WTC11 (cell line): ENCODE results near the gene LILRA6. TPM values are rescaled to one million over a fixed set of nuclear protein-coding genes. Genes with fewer than 3 reads are reported as not detected.
"Not testable (repeated sequence)": the region's sequence is repeated elsewhere in the genome, so short reads cannot be mapped to it uniquely, and the experiment has no call there.

ENCODE experiments used
- ATAC-seq: fragments of 200-7000 bp; cut with Tn5 transposase; 2 replicates; pipeline ENCODE4 v1.10.0; 2021; ENCODE audit warnings: mild to moderate bottlenecking, moderate library complexity
- CTCF ChIA-PET: fragments of 300-600 bp; sonication (Branson Sonifier 250); formaldehyde crosslinking; loops from one replicate; lab custom pipeline; 2021; ENCODE audit warnings: antibody characterized with exemption; lab: Charles Lee
- POLR2A ChIA-PET: fragments of 350-600 bp; sonication (Branson Sonifier 250); formaldehyde crosslinking; loops from one replicate; lab custom pipeline; 2021; ENCODE audit warnings: antibody characterized with exemption; lab: Charles Lee
- DNase-seq: peaks from one replicate; pipeline ENCODE4 v3.0.0; 2021; ENCODE audit warnings: low spot score
- H3K27ac Mint-ChIP-seq: 2 replicates; pipeline ENCODE4 v1.8.0; 2021; ENCODE audit warnings: mixed read lengths
- H3K27me3 Mint-ChIP-seq: 2 replicates; pipeline ENCODE4 v1.8.0; 2021; ENCODE audit warnings: low read depth, mild to moderate bottlenecking, moderate library complexity, mixed read lengths
- H3K36me3 Mint-ChIP-seq: 2 replicates; pipeline ENCODE4 v1.8.0; 2021; ENCODE audit warnings: mixed read lengths
- H3K4me1 Mint-ChIP-seq: 2 replicates; pipeline ENCODE4 v1.8.0; 2022; ENCODE audit warnings: mixed read lengths
- H3K4me3 Mint-ChIP-seq: 2 replicates; pipeline ENCODE4 v1.8.0; 2021; ENCODE audit warnings: mild to moderate bottlenecking, moderate library complexity, mixed read lengths
- H3K9me3 Mint-ChIP-seq: 2 replicates; pipeline ENCODE4 v1.8.0; 2021; ENCODE audit warnings: mixed read lengths
- CDX4 ChIP-seq: fragments of 250-450 bp; sonication (Bioruptor Pico); IDR thresholded peaks from 2 replicates; pipeline ENCODE4 v1.9.0; 2021; ENCODE audit warnings: moderate library complexity, mild to moderate bottlenecking, inconsistent platforms, borderline replicate concordance
- CREB1 ChIP-seq: sonication (generic); formaldehyde crosslinking; IDR thresholded peaks from 2 replicates; pipeline ENCODE4 v1.8.0; 2023; ENCODE audit warnings: mild to moderate bottlenecking, missing genetic modification reagents
- FOXK1 ChIP-seq: sonication (generic); formaldehyde crosslinking; IDR thresholded peaks from 2 replicates; pipeline ENCODE4 v1.8.0; 2022; ENCODE audit warnings: mild to moderate bottlenecking, moderate library complexity, missing genetic modification reagents
- KAT7 ChIP-seq: sonication (generic); formaldehyde crosslinking; IDR thresholded peaks from 2 replicates; pipeline ENCODE4 v1.8.1; 2023; ENCODE audit warnings: missing genetic modification reagents, mild to moderate bottlenecking, borderline replicate concordance
- MLX ChIP-seq: sonication (generic); formaldehyde crosslinking; IDR thresholded peaks from 2 replicates; pipeline ENCODE4 v1.8.1; 2023; ENCODE audit warnings: mild to moderate bottlenecking, missing genetic modification reagents, moderate library complexity
- MYBL2 ChIP-seq: sonication (generic); formaldehyde crosslinking; IDR thresholded peaks from 2 replicates; pipeline ENCODE4 v1.8.1; 2023; ENCODE audit warnings: mild to moderate bottlenecking, moderate library complexity, missing genetic modification reagents
- SMAD4 ChIP-seq: sonication (generic); formaldehyde crosslinking; IDR thresholded peaks from 2 replicates; pipeline ENCODE4 v1.8.0; 2022; ENCODE audit warnings: mild to moderate bottlenecking, missing genetic modification reagents
- SP1 ChIP-seq: sonication (generic); formaldehyde crosslinking; conservative IDR thresholded peaks from 2 replicates; pipeline ENCODE4 v1.8.1; 2022; ENCODE audit warnings: missing genetic modification reagents
- ZNF121 ChIP-seq: sonication (generic); formaldehyde crosslinking; IDR thresholded peaks from 2 replicates; pipeline ENCODE4 v1.8.0; 2023; ENCODE audit warnings: missing genetic modification reagents
- ZNF317 ChIP-seq: sonication (generic); formaldehyde crosslinking; IDR thresholded peaks from 2 replicates; pipeline ENCODE4 v1.8.1; 2023; ENCODE audit warnings: low read depth, mild to moderate bottlenecking, moderate library complexity, missing genetic modification reagents, borderline replicate concordance
- ZNF416 ChIP-seq: fragments of 250-450 bp; sonication (Bioruptor Pico); IDR thresholded peaks from 2 replicates; pipeline ENCODE4 v1.9.0; 2021; ENCODE audit warnings: mild to moderate bottlenecking, inconsistent platforms
- ZNF671 ChIP-seq: fragments of 250-450 bp; sonication (Bioruptor Pico); IDR thresholded peaks from 2 replicates; pipeline ENCODE4 v1.8.0; 2021; ENCODE audit warnings: mild to moderate bottlenecking
- total RNA-seq: library from RNA; stranded (reverse); gene quantifications from 3 replicates; pipeline ENCODE4 v1.2.3, GENCODE V29; 2021
- TF ChIP-seq, protein P1 (sequence below): sonication (generic); formaldehyde crosslinking; IDR thresholded peaks from 2 replicates; pipeline ENCODE4 v1.8.0; 2022; ENCODE audit warnings: mild to moderate bottlenecking, missing genetic modification reagents

The LILRA6 gene
- total RNA-seq, 1 experiment from 2014 or later, result not detected

GRCh38 chr19:54245936-54246335, 3.3 kb upstream of the LILRA6 start:
- Mint-ChIP-seq H3K4me3 (no peak overlapping the region), H3K36me3 (no peaks in the 10 kb centered on the region), H3K4me1 (no peaks in the 10 kb centered on the region), H3K27ac (no peak overlapping the region), H3K27me3 (peaks cover 26% of the 10 kb centered on the region), H3K9me3 (no peaks in the 10 kb centered on the region)
- CTCF ChIA-PET, result interaction anchor here (1.5 kb wide), 1 partner anchor 21 kb away, joined by 5 read pairs; no protein-coding TSS in a partner anchor
- DNase-seq (no peak), ATAC-seq (no peak)
- TF ChIP-seq MLX (CRISPR knock-in tag) (no peak), SP1 (CRISPR knock-in tag) (no peak), ZNF416 (CRISPR knock-in tag) (no peak), SMAD4 (CRISPR knock-in tag) (no peak), ZNF317 (CRISPR knock-in tag) (no peak), CDX4 (CRISPR knock-in tag) (no peak), ZNF121 (CRISPR knock-in tag) (no peak), FOXK1 (CRISPR knock-in tag) (no peak), MYBL2 (CRISPR knock-in tag) (no peak), CREB1 (no peak), ZNF671 (no peak), KAT7 (CRISPR knock-in tag) (no peak)
- TF ChIP-seq, protein P1, sequence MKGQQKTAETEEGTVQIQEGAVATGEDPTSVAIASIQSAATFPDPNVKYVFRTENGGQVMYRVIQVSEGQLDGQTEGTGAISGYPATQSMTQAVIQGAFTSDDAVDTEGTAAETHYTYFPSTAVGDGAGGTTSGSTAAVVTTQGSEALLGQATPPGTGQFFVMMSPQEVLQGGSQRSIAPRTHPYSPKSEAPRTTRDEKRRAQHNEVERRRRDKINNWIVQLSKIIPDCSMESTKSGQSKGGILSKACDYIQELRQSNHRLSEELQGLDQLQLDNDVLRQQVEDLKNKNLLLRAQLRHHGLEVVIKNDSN (CRISPR knock-in tag), result no peak
- POLR2A ChIA-PET, result no interaction called here

- ATAC-seq, H3K4me3 Mint-ChIP-seq, DNase-seq, H3K36me3 Mint-ChIP-seq, H3K27ac Mint-ChIP-seq, POLR2A ChIA-PET, H3K4me1 Mint-ChIP-seq, H3K9me3 Mint-ChIP-seq: not testable (repeated sequence)
- H3K27me3 Mint-ChIP-seq, result peaks cover 19% of the 10 kb centered on the region
- CTCF ChIA-PET, result interaction anchor here (1.5 kb wide), 1 partner anchor 22 kb away, joined by 7 read pairs; no protein-coding TSS in a partner anchor
Observed at GRCh38 chr19:54243809-54244208, 1.2 kb upstream of the LILRA6 start.

- H3K27ac Mint-ChIP-seq, ATAC-seq, H3K4me1 Mint-ChIP-seq, DNase-seq, H3K27me3 Mint-ChIP-seq, H3K4me3 Mint-ChIP-seq, H3K9me3 Mint-ChIP-seq, H3K36me3 Mint-ChIP-seq: not testable (repeated sequence)
- POLR2A ChIA-PET, result interaction anchor here (1.0 kb wide), 1 partner anchor 53 kb away, joined by 3 read pairs; the partner anchor contains the start of gene MBOAT7
- CTCF ChIA-PET, result interaction anchor here (0.6 to 1.5 kb wide), 2 partner anchors 24 to 69 kb away, joined by 4 to 7 read pairs; partner anchors contain the start of gene TMC4
Observed at GRCh38 chr19:54242234-54242633, 356 bp downstream of the LILRA6 start.

GRCh38 chr19:54240372-54241336, 1.9 kb downstream of the LILRA6 start:
- POLR2A ChIA-PET, H3K4me3 Mint-ChIP-seq, H3K9me3 Mint-ChIP-seq, H3K27ac Mint-ChIP-seq, H3K36me3 Mint-ChIP-seq, CTCF ChIA-PET, H3K27me3 Mint-ChIP-seq, H3K4me1 Mint-ChIP-seq, ATAC-seq, DNase-seq: not testable (repeated sequence)

GRCh38 chr19:54239491-54240371, 2.9 kb downstream of the LILRA6 start:
- H3K9me3 Mint-ChIP-seq, H3K36me3 Mint-ChIP-seq, POLR2A ChIA-PET, DNase-seq, H3K4me1 Mint-ChIP-seq, H3K27me3 Mint-ChIP-seq, ATAC-seq, H3K4me3 Mint-ChIP-seq, H3K27ac Mint-ChIP-seq, CTCF ChIA-PET: not testable (repeated sequence)
